ENCODE measurements around the gene PSMD7.

The PSMD7 gene

GRCh38 chr16:74279805-74280204 lies 16.8 kb upstream of the PSMD7 start:
- TF ChIP-seq CTCF (conservative IDR thresholded peaks at IDR 0.05) = no peak
- TF ChIP-seq ZFX (IDR thresholded peaks at IDR 0.05) = no peak
- H3K27ac ChIP-seq = no peak overlapping the region

GRCh38 chr16:74280448-74280847 lies 16.2 kb upstream of the PSMD7 start:
- TF ChIP-seq CTCF (conservative IDR thresholded peaks at IDR 0.05) = no peak
- no peak for TF ChIP-seq ZFX (IDR thresholded peaks at IDR 0.05)
- no peak overlapping the region for H3K27ac ChIP-seq

- no peak overlapping the region for H3K27ac ChIP-seq
- TF ChIP-seq CTCF (conservative IDR thresholded peaks at IDR 0.05) = no peak
- TF ChIP-seq ZFX (IDR thresholded peaks at IDR 0.05) = no peak
Measured at GRCh38 chr16:74281300-74281699, 15.3 kb upstream of the PSMD7 start.

- no peak overlapping the region for H3K27ac ChIP-seq
- no peak for TF ChIP-seq CTCF (conservative IDR thresholded peaks at IDR 0.05)
- TF ChIP-seq ZFX (IDR thresholded peaks at IDR 0.05) = no peak
Measured at GRCh38 chr16:74283716-74284115, 12.9 kb upstream of the PSMD7 start.

- H3K27ac ChIP-seq = no peak overlapping the region
- no peak for TF ChIP-seq CTCF (conservative IDR thresholded peaks at IDR 0.05)
- TF ChIP-seq ZFX (IDR thresholded peaks at IDR 0.05) = no peak
Measured at GRCh38 chr16:74288065-74288464, 8.5 kb upstream of the PSMD7 start.

- no peak for TF ChIP-seq CTCF (conservative IDR thresholded peaks at IDR 0.05)
- no peak for TF ChIP-seq ZFX (IDR thresholded peaks at IDR 0.05)
- H3K27ac ChIP-seq = no peak overlapping the region
Measured at GRCh38 chr16:74290356-74290755, 6.3 kb upstream of the PSMD7 start.

GRCh38 chr16:74291176-74291575 lies 5.4 kb upstream of the PSMD7 start:
- TF ChIP-seq CTCF (conservative IDR thresholded peaks at IDR 0.05) (no peak), ZFX (IDR thresholded peaks at IDR 0.05) (no peak)
- H3K27ac ChIP-seq = no peak overlapping the region
